Measurements from ENCODE around the gene PSMA5. TPM values are rescaled to one million over a fixed set of nuclear protein-coding genes. Genes with fewer than 3 reads are reported as not detected.

Gene PSMA5
- total and polyA plus RNA-seq, 2 of the 13 experiments (the other 11 are each of a cell fraction or from before 2014, with no cell fraction given) = 140 to 169 TPM

- no peak for TF ChIP-seq PATZ1 (CRISPR knock-in tag; IDR thresholded peaks at IDR 0.05)
- TF ChIP-seq REXO4 (CRISPR knock-in tag; IDR thresholded peaks at IDR 0.05; ENCODE audit: borderline replicate concordance) = no peak
- TF ChIP-seq FOXC1 (CRISPR knock-in tag; IDR thresholded peaks at IDR 0.05; ENCODE audit: borderline replicate concordance) = no peak
- no peak; the same call in 1 of the 2 replicates for TF ChIP-seq ZNF331 (CRISPR knock-in tag; IDR thresholded peaks at IDR 0.05)
- TF ChIP-seq, protein P1, sequence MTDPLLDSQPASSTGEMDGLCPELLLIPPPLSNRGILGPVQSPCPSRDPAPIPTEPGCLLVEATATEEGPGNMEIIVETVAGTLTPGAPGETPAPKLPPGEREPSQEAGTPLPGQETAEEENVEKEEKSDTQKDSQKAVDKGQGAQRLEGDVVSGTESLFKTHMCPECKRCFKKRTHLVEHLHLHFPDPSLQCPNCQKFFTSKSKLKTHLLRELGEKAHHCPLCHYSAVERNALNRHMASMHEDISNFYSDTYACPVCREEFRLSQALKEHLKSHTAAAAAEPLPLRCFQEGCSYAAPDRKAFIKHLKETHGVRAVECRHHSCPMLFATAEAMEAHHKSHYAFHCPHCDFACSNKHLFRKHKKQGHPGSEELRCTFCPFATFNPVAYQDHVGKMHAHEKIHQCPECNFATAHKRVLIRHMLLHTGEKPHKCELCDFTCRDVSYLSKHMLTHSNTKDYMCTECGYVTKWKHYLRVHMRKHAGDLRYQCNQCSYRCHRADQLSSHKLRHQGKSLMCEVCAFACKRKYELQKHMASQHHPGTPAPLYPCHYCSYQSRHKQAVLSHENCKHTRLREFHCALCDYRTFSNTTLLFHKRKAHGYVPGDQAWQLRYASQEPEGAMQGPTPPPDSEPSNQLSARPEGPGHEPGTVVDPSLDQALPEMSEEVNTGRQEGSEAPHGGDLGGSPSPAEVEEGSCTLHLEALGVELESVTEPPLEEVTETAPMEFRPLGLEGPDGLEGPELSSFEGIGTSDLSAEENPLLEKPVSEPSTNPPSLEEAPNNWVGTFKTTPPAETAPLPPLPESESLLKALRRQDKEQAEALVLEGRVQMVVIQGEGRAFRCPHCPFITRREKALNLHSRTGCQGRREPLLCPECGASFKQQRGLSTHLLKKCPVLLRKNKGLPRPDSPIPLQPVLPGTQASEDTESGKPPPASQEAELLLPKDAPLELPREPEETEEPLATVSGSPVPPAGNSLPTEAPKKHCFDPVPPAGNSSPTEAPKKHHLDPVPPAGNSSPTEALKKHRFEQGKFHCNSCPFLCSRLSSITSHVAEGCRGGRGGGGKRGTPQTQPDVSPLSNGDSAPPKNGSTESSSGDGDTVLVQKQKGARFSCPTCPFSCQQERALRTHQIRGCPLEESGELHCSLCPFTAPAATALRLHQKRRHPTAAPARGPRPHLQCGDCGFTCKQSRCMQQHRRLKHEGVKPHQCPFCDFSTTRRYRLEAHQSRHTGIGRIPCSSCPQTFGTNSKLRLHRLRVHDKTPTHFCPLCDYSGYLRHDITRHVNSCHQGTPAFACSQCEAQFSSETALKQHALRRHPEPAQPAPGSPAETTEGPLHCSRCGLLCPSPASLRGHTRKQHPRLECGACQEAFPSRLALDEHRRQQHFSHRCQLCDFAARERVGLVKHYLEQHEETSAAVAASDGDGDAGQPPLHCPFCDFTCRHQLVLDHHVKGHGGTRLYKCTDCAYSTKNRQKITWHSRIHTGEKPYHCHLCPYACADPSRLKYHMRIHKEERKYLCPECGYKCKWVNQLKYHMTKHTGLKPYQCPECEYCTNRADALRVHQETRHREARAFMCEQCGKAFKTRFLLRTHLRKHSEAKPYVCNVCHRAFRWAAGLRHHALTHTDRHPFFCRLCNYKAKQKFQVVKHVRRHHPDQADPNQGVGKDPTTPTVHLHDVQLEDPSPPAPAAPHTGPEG (CRISPR knock-in tag; IDR thresholded peaks at IDR 0.05) = 0 out of 2 replicates have a peak, but pooled peaks have one; percentile 44
- no peak for TF ChIP-seq TOPORS (CRISPR knock-in tag; IDR thresholded peaks at IDR 0.05)
- TF ChIP-seq KDM2A (CRISPR knock-in tag; IDR thresholded peaks at IDR 0.05; ENCODE audit: borderline replicate concordance, low read depth) = peak; percentile 87
- TF ChIP-seq AGO1 (IDR thresholded peaks at IDR 0.05; ENCODE audit: low read depth, low read length, poor library complexity, severe bottlenecking) = no peak
- no peak for TF ChIP-seq THYN1 (CRISPR knock-in tag; IDR thresholded peaks at IDR 0.05; ENCODE audit: borderline replicate concordance, low read depth)
- TF ChIP-seq IKZF1 (IDR thresholded peaks at IDR 0.05) = no peak
- TF ChIP-seq ZC3H4 (CRISPR knock-in tag; IDR thresholded peaks at IDR 0.05; ENCODE audit: borderline replicate concordance) = no peak
- no peak for TF ChIP-seq U2AF2 (IDR thresholded peaks at IDR 0.05; ENCODE audit: low read depth, low read length)
- no peak for TF ChIP-seq TRIM24 (CRISPR knock-in tag; IDR thresholded peaks at IDR 0.05)
- no peak for TF ChIP-seq SIX1 (CRISPR knock-in tag; IDR thresholded peaks at IDR 0.05; ENCODE audit: borderline replicate concordance)
- peak; percentile 93 for TF ChIP-seq NFYC (CRISPR knock-in tag; IDR thresholded peaks at IDR 0.05)
- no peak for TF ChIP-seq NPAS2 (CRISPR knock-in tag; IDR thresholded peaks at IDR 0.05; ENCODE audit: borderline replicate concordance)
- TF ChIP-seq ZNF562 (CRISPR knock-in tag; IDR thresholded peaks at IDR 0.05; ENCODE audit: borderline replicate concordance) = no peak
- TF ChIP-seq, protein P2, sequence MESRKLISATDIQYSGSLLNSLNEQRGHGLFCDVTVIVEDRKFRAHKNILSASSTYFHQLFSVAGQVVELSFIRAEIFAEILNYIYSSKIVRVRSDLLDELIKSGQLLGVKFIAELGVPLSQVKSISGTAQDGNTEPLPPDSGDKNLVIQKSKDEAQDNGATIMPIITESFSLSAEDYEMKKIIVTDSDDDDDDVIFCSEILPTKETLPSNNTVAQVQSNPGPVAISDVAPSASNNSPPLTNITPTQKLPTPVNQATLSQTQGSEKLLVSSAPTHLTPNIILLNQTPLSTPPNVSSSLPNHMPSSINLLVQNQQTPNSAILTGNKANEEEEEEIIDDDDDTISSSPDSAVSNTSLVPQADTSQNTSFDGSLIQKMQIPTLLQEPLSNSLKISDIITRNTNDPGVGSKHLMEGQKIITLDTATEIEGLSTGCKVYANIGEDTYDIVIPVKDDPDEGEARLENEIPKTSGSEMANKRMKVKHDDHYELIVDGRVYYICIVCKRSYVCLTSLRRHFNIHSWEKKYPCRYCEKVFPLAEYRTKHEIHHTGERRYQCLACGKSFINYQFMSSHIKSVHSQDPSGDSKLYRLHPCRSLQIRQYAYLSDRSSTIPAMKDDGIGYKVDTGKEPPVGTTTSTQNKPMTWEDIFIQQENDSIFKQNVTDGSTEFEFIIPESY (CRISPR knock-in tag; IDR thresholded peaks at IDR 0.05) = no peak
Observed at GRCh38 chr1:109397581-109398342, 28.5 kb downstream of the PSMA5 start, which contains the start of gene SORT1 (continued).
